ENCODE measurements around the gene CCDC188. TPM values are rescaled to one million over a fixed set of nuclear protein-coding genes. Genes with fewer than 3 reads are reported as not detected.
A peak's percentile ranks its signal among the peaks of the same experiment; 100 is the strongest.

The CCDC188 gene
- total RNA-seq, 6 experiments from 2014 or later: not detected

- H3K4me1 ChIP-seq: peaks cover 0 to 31% (median 8%) of the 10 kb centered on the region in 4 donors
- no peak overlapping the region for H3K27ac ChIP-seq
- WGBS (ENCODE audit: insufficient coverage, low coverage, low lambda C conversion rate, missing lambda C conversion rate): 74% methylated on average over 11 of the region's 21 CpGs
- intact Hi-C loops (cut with DNase I): no loop called here
- no peak for ATAC-seq
- H3K4me3 ChIP-seq: no peak overlapping the region
- no peaks in the 10 kb centered on the region for H3K27me3 ChIP-seq
- H3K9me3 ChIP-seq: no peaks in the 10 kb centered on the region
- no peaks in the 10 kb centered on the region for H3K36me3 ChIP-seq
- TF ChIP-seq CTCF (IDR thresholded peaks at IDR 0.05) (no peak), POLR2A (IDR thresholded peaks at IDR 0.05) (no peak)
- no peak for DNase-seq
Measured at GRCh38 chr22:20177217-20177911, 26.5 kb upstream of the CCDC188 start.

- intact Hi-C loops (cut with DNase I): no loop called here
- no peak for TF ChIP-seq CTCF (IDR thresholded peaks at IDR 0.05)
- no peak for TF ChIP-seq POLR2A (IDR thresholded peaks at IDR 0.05)
- Histone ChIP-seq H3K36me3 (no peaks in the 10 kb centered on the region), H3K27me3 (no peaks in the 10 kb centered on the region), H3K9me3 (no peaks in the 10 kb centered on the region), H3K4me1 (peaks cover 0 to 28% (median 8%) of the 10 kb centered on the region in 4 donors), H3K4me3 (no peak overlapping the region), H3K27ac (no peak overlapping the region)
- no peak for ATAC-seq
- 80% methylated on average over 13 of the region's 17 CpGs for WGBS (ENCODE audit: insufficient coverage, low coverage, low lambda C conversion rate, missing lambda C conversion rate)
- no peak for DNase-seq
Measured at GRCh38 chr22:20176421-20177085, 25.7 kb upstream of the CCDC188 start.

- Histone ChIP-seq H3K9me3 (no peaks in the 10 kb centered on the region), H3K27ac (no peak overlapping the region), H3K36me3 (no peaks in the 10 kb centered on the region), H3K4me3 (no peak overlapping the region), H3K4me1 (peaks cover 0 to 26% (median 6%) of the 10 kb centered on the region in 4 donors), H3K27me3 (no peaks in the 10 kb centered on the region)
- intact Hi-C loops (cut with DNase I): no loop called here
- TF ChIP-seq POLR2A (IDR thresholded peaks at IDR 0.05) (no peak), CTCF (IDR thresholded peaks at IDR 0.05) (peak in 1 of 4 donors; percentile 14)
- peak in 2 of 4 donors; percentile 38 to 39 for ATAC-seq
- WGBS (ENCODE audit: insufficient coverage, low coverage, low lambda C conversion rate, missing lambda C conversion rate): 20% methylated on average over 2 of the region's 12 CpGs
- DNase-seq: no peak
Measured at GRCh38 chr22:20175597-20175900, 24.7 kb upstream of the CCDC188 start.

- H3K4me3 ChIP-seq: no peak overlapping the region
- H3K36me3 ChIP-seq: no peaks in the 10 kb centered on the region
- intact Hi-C loops (cut with DNase I): no loop called here
- H3K4me1 ChIP-seq: peaks cover 0 to 26% (median 6%) of the 10 kb centered on the region in 4 donors
- TF ChIP-seq CTCF (IDR thresholded peaks at IDR 0.05) (peak in 2 of 4 donors; percentile 28 to 43), POLR2A (IDR thresholded peaks at IDR 0.05) (no peak)
- H3K27me3 ChIP-seq: no peaks in the 10 kb centered on the region
- peak; percentile 21 to 65 (median 52) for ATAC-seq
- no peak overlapping the region for H3K27ac ChIP-seq
- DNase-seq: no peak
- WGBS (ENCODE audit: insufficient coverage, low coverage, low lambda C conversion rate, missing lambda C conversion rate): 59% methylated on average over 5 of the region's 19 CpGs
- H3K9me3 ChIP-seq: no peaks in the 10 kb centered on the region
Measured at GRCh38 chr22:20174785-20175596, 24.1 kb upstream of the CCDC188 start.

Measured in right lobe of liver (tissue), 6 donors.